Astrocyte of the spinal cord (primary cell): ENCODE results near the gene SEMA5B.

Source experiments
- DNase-seq: peaks from one replicate; pipeline ENCODE4 v3.0.0; 2011; ENCODE audit warnings: low read depth, low spot score
- H3K4me3 ChIP-seq: 2 replicates; pipeline ENCODE4 v1.5.1; 2011; ENCODE audit warnings: low read depth, mild to moderate bottlenecking, low read length, moderate library complexity
- CTCF ChIP-seq: IDR thresholded peaks from 2 replicates; pipeline ENCODE4 v1.5.1; 2012; ENCODE audit warnings: low read depth, mild to moderate bottlenecking, low read length, inconsistent platforms
- in situ Hi-C: cut with HindIII; loops from 2 replicates; pipeline ENCODE4 v1.10.0; 2017; ENCODE audit warnings: low sequenced_read_pairs

Gene SEMA5B

GRCh38 chr3:123004201-123004918 lies 23.2 kb downstream of the SEMA5B start:
- in situ Hi-C loops, result no loop called here
- H3K4me3 ChIP-seq, result no peak overlapping the region
- no peak for TF ChIP-seq CTCF
- DNase-seq, result no peak

GRCh38 chr3:123002749-123003497 lies 24.6 kb downstream of the SEMA5B start:
- in situ Hi-C loops, result no loop called here

GRCh38 chr3:123002100-123002748 lies 25.3 kb downstream of the SEMA5B start:
- H3K4me3 ChIP-seq, result no peak overlapping the region
- in situ Hi-C loops, result no loop called here
- no peak for DNase-seq
- TF ChIP-seq CTCF, result no peak

More at GRCh38 chr3:123002749-123003497, 24.6 kb downstream of the SEMA5B start:
- DNase-seq, result no peak
- no peak for TF ChIP-seq CTCF
- H3K4me3 ChIP-seq, result no peak overlapping the region

- TF ChIP-seq CTCF, result no peak
- DNase-seq, result no peak
- H3K4me3 ChIP-seq, result no peak overlapping the region
- in situ Hi-C loops, result no loop called here
Observed at GRCh38 chr3:122998856-122999255, 28.7 kb downstream of the SEMA5B start.

- no peak for DNase-seq
- no peak overlapping the region for H3K4me3 ChIP-seq
- TF ChIP-seq CTCF, result no peak
- in situ Hi-C loops, result no loop called here
Observed at GRCh38 chr3:122998206-122998605, 29.4 kb downstream of the SEMA5B start.

GRCh38 chr3:122996038-122996580 lies 31.5 kb downstream of the SEMA5B start:
- no peak for TF ChIP-seq CTCF
- in situ Hi-C loops, result no loop called here
- no peak for DNase-seq
- no peak overlapping the region for H3K4me3 ChIP-seq
